OCI-LY7 (cell line): ENCODE results near the gene KIRREL3. TPM values are rescaled to one million over a fixed set of nuclear protein-coding genes. Genes with fewer than 3 reads are reported as not detected.

ENCODE experiments used
- BruUV-seq: library from RNA; stranded (reverse); fragments of 400-500 nt; replicated peaks from 2 replicates; lab custom pipeline; 2021; lab: Mats Ljungman, UMichigan
- CTCF ChIA-PET: fragments of 300-600 bp; sonication (Branson Sonifier 250); formaldehyde crosslinking; loops from one replicate; lab custom pipeline; 2022; ENCODE audit warnings: antibody characterized with exemption; ENCODE audit not compliant: unreplicated experiment; lab: Charles Lee
- POLR2A ChIA-PET: fragments of 300-600 bp; sonication (Branson Sonifier 250); formaldehyde crosslinking; loops from one replicate; lab custom pipeline; 2022; ENCODE audit warnings: antibody characterized with exemption; lab: Charles Lee
- DNase-seq: peaks from one replicate; pipeline ENCODE4 v3.0.0-alpha.2; 2015; ENCODE audit warnings: low spot score
- H2AFZ ChIP-seq: fragments of 200-600 bp; sonication (generic), shearing (Covaris generic); 2 replicates; pipeline ENCODE4 v1.6.1; 2014; ENCODE audit warnings: mild to moderate bottlenecking, antibody characterized with exemption, low read length, moderate library complexity
- H3K27ac ChIP-seq: fragments of 200-600 bp; sonication (generic); 2 replicates; pipeline ENCODE4 v1.5.1; 2014; ENCODE audit warnings: mixed run types, low read depth, mild to moderate bottlenecking, moderate library complexity, low read length, inconsistent platforms; ENCODE audit not compliant: poor library complexity, severe bottlenecking
- H3K36me3 ChIP-seq: fragments of 200-600 bp; sonication (generic); 2 replicates; pipeline ENCODE4 v1.6.1; 2014; ENCODE audit warnings: mild to moderate bottlenecking, antibody characterized with exemption, low read length, moderate library complexity, mixed read lengths; ENCODE audit not compliant: insufficient read depth
- H3K4me1 ChIP-seq: fragments of 200-600 bp; sonication (generic); 2 replicates; pipeline ENCODE4 v1.5.1; 2014; ENCODE audit warnings: mild to moderate bottlenecking, low read length; ENCODE audit not compliant: insufficient read depth, poor library complexity, severe bottlenecking
- H3K4me2 ChIP-seq: fragments of 200-600 bp; sonication (generic); 2 replicates; pipeline ENCODE4 v1.6.1; 2014; ENCODE audit warnings: mild to moderate bottlenecking, low read length
- H3K4me3 ChIP-seq: fragments of 200-600 bp; sonication (generic); 2 replicates; pipeline ENCODE4 v1.5.1; 2014; ENCODE audit warnings: mild to moderate bottlenecking, low read depth, low read length; ENCODE audit not compliant: poor library complexity, severe bottlenecking
- H3K79me2 ChIP-seq: fragments of 200-600 bp; sonication (generic); 2 replicates; pipeline ENCODE4 v1.6.1; 2016; ENCODE audit warnings: low read depth, mild to moderate bottlenecking, low read length, moderate library complexity, mixed read lengths; ENCODE audit not compliant: insufficient read depth
- H3K9me2 ChIP-seq: fragments of 200-600 bp; sonication (generic); 2 replicates; pipeline ENCODE4 v1.6.1; 2016; ENCODE audit warnings: mild to moderate bottlenecking, low read length, mixed read lengths; ENCODE audit not compliant: insufficient read depth
- H3K9me3 ChIP-seq: fragments of 200-600 bp; sonication (generic); 2 replicates; pipeline ENCODE4 v1.6.1; 2014; ENCODE audit warnings: mild to moderate bottlenecking, mixed run types, low read length, mixed read lengths
- H4K20me1 ChIP-seq: fragments of 200-600 bp; sonication (generic); 2 replicates; pipeline ENCODE4 v1.6.1; 2014; ENCODE audit warnings: mild to moderate bottlenecking, antibody characterized with exemption, low read length, moderate library complexity, mixed read lengths; ENCODE audit not compliant: insufficient read depth
- EZH2phosphoT487 ChIP-seq: fragments of 200-600 bp; sonication (generic); IDR thresholded peaks from 2 replicates; pipeline ENCODE4 v1.6.1; 2018; ENCODE audit warnings: low read depth, borderline replicate concordance, mild to moderate bottlenecking, mixed run types, antibody characterized with exemption, low read length, moderate library complexity, mixed read lengths
- intact Hi-C: fragments of 100-400 bp; cut with micrococcal nuclease; formaldehyde crosslinking; loops from one replicate; pipeline ENCODE4 v1.10.0; 2022; ENCODE audit not compliant: unreplicated experiment
- total RNA-seq, 2 experiments: library from RNA; depleted of rRNA in 1 of 2; stranded (reverse); fragments of >200 nt in 1 of 2; shearing (Covaris generic) in 1 of 2; gene quantifications; 2 replicates each; pipeline ENCODE4 v1.2.3, GENCODE V29; 2014 to 2022
- TF ChIP-seq, protein P1 (sequence below): fragments of 200-600 bp; sonication (generic); conservative IDR thresholded peaks from 2 replicates; pipeline ENCODE4 v1.5.1; 2014; ENCODE audit warnings: mild to moderate bottlenecking, antibody characterized with exemption, low read length, moderate library complexity, mixed read lengths

The KIRREL3 gene
- total RNA-seq, 2 experiments from 2014 or later, result not detected

DNA sequence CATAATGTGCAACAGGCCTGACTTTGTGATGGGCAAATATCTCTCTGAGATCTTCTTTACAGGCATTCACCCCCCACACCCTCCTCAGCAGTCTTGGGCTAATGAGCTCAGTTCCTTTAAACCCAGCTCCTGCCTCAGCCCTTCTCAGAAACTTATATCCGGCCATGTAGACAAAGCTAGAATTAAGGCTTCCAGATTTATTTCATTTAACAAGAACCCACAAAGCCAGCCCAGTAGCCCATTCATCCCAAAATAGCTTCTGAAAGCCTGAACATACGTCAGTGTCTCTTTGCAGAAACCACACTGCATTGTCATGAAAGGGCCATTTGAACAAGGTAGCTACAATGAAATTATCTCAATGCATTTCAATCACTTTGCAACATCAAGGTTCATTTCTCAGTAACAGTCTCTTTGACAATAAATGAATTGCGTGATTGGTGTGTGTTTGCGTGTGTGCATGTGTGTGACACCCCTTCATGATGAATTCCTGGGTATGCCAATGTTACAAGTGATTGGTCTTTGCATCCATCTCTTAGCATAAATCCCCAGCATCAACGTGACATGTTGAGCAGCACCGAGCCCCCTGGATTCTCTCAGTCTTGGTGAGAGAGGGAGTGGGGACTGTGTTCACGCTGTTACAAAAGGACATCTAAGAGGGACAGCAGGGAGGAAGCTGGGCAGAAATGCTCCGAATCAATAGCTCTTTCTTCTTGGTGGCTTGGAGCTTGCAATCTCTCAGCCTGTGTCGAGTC lies 299.6 kb downstream of the KIRREL3 start:
- POLR2A ChIA-PET, result interaction anchor here (0.5 kb wide), 1 partner anchor 112 kb away, joined by 3 read pairs; no protein-coding TSS in a partner anchor
- no peak overlapping the region for H2AFZ ChIP-seq
- TF ChIP-seq, protein P1, sequence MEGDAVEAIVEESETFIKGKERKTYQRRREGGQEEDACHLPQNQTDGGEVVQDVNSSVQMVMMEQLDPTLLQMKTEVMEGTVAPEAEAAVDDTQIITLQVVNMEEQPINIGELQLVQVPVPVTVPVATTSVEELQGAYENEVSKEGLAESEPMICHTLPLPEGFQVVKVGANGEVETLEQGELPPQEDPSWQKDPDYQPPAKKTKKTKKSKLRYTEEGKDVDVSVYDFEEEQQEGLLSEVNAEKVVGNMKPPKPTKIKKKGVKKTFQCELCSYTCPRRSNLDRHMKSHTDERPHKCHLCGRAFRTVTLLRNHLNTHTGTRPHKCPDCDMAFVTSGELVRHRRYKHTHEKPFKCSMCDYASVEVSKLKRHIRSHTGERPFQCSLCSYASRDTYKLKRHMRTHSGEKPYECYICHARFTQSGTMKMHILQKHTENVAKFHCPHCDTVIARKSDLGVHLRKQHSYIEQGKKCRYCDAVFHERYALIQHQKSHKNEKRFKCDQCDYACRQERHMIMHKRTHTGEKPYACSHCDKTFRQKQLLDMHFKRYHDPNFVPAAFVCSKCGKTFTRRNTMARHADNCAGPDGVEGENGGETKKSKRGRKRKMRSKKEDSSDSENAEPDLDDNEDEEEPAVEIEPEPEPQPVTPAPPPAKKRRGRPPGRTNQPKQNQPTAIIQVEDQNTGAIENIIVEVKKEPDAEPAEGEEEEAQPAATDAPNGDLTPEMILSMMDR, result no peak
- no peak for TF ChIP-seq EZH2phosphoT487
- H3K79me2 ChIP-seq, result no peaks in the 10 kb centered on the region
- H3K4me1 ChIP-seq, result no peaks in the 10 kb centered on the region
- H3K9me2 ChIP-seq, result no peaks in the 10 kb centered on the region
- no TSS peak for BruUV-seq
- CTCF ChIA-PET, result no interaction called here
- H3K4me2 ChIP-seq, result no peak overlapping the region
- no peak for DNase-seq
- H3K36me3 ChIP-seq, result no peaks in the 10 kb centered on the region
- intact Hi-C loops, result no loop called here
- no peaks in the 10 kb centered on the region for H3K9me3 ChIP-seq
- H3K27ac ChIP-seq, result no peak overlapping the region
- no peaks in the 10 kb centered on the region for H4K20me1 ChIP-seq
- no peak overlapping the region for H3K4me3 ChIP-seq

DNA sequence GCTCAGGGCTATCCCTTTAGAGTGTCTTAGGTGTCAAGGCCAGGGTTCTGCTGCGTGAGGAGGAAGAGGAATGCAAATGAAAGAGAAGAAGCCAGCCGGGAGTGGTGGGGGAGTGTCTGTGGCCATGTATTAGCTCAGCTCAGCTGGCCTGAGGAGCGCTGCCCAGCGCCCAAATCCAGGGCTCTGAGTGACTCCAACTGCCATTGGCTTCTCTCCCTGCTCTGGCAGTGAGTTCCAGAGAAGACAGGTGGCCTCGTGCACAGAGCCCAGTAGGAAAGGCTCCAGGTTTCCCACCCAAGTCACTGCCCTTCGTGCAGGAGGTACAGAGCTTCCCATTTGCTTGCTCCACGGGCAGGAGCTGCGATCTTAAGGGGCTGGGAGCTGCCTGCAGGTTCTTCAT lies 302.0 kb downstream of the KIRREL3 start:
- POLR2A ChIA-PET, result no interaction called here
- CTCF ChIA-PET, result no interaction called here
- Histone ChIP-seq H4K20me1 (no peaks in the 10 kb centered on the region), H2AFZ (no peak overlapping the region), H3K36me3 (no peaks in the 10 kb centered on the region), H3K4me3 (no peak overlapping the region), H3K4me2 (no peak overlapping the region), H3K9me3 (no peaks in the 10 kb centered on the region), H3K79me2 (no peaks in the 10 kb centered on the region), H3K27ac (no peak overlapping the region), H3K4me1 (no peaks in the 10 kb centered on the region), H3K9me2 (no peaks in the 10 kb centered on the region)
- no TSS peak for BruUV-seq
- DNase-seq, result no peak
- TF ChIP-seq EZH2phosphoT487, result no peak
- TF ChIP-seq, protein P1, result no peak
- intact Hi-C loops, result loop anchor here (10.0 kb wide), 1 partner anchor 254 kb away; no protein-coding TSS in a partner anchor

DNA sequence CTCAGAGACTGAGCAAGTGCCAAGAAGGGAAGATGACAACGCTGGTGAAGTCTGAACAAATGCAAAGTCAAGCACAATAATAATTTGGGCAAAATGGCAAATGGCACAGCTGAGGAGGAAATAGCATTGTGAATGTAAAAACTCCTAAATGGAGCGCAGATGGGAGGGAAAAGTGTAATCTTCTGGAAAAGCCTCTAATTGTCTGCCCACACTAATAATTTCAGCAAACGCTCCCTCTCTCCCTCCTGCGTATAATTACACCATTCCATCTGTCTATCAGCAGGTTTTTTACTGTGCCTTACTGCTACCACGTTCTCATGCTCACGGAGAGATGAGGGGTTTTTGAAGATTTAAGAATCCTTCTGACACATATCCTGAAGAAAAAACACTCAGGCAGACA lies 302.6 kb downstream of the KIRREL3 start:
- H3K9me3 ChIP-seq, result no peaks in the 10 kb centered on the region
- H3K27ac ChIP-seq, result no peak overlapping the region
- no peaks in the 10 kb centered on the region for H3K79me2 ChIP-seq
- no peak overlapping the region for H2AFZ ChIP-seq
- H4K20me1 ChIP-seq, result no peaks in the 10 kb centered on the region
- no peak overlapping the region for H3K4me2 ChIP-seq
- TF ChIP-seq EZH2phosphoT487, result no peak
- TF ChIP-seq, protein P1, result no peak
- no peak for DNase-seq
- intact Hi-C loops, result loop anchor here (10.0 kb wide), 1 partner anchor 253 kb away; no protein-coding TSS in a partner anchor
- no peaks in the 10 kb centered on the region for H3K36me3 ChIP-seq
- no peak overlapping the region for H3K4me3 ChIP-seq
- ChIA-PET POLR2A (no interaction called here), CTCF (no interaction called here)
- H3K9me2 ChIP-seq, result no peaks in the 10 kb centered on the region
- no TSS peak for BruUV-seq
- no peaks in the 10 kb centered on the region for H3K4me1 ChIP-seq
